ENCODE results near the gene RECQL5.

- TF ChIP-seq POLR2A (IDR thresholded peaks at IDR 0.05): no peak
- TF ChIP-seq, protein P1, sequence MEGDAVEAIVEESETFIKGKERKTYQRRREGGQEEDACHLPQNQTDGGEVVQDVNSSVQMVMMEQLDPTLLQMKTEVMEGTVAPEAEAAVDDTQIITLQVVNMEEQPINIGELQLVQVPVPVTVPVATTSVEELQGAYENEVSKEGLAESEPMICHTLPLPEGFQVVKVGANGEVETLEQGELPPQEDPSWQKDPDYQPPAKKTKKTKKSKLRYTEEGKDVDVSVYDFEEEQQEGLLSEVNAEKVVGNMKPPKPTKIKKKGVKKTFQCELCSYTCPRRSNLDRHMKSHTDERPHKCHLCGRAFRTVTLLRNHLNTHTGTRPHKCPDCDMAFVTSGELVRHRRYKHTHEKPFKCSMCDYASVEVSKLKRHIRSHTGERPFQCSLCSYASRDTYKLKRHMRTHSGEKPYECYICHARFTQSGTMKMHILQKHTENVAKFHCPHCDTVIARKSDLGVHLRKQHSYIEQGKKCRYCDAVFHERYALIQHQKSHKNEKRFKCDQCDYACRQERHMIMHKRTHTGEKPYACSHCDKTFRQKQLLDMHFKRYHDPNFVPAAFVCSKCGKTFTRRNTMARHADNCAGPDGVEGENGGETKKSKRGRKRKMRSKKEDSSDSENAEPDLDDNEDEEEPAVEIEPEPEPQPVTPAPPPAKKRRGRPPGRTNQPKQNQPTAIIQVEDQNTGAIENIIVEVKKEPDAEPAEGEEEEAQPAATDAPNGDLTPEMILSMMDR (IDR thresholded peaks at IDR 0.05): no peak
These were observed 21.5 kb downstream of the RECQL5 start for GRCh38 chr17:75645501-75645888.

Measured in tibial nerve (tissue), 3 donors.